IgD-negative memory B cell (primary cell): ENCODE data around the gene ZBTB22. TPM values are rescaled to one million over a fixed set of nuclear protein-coding genes. Genes with fewer than 3 reads are reported as not detected.
A peak's percentile ranks its signal among the peaks of the same experiment; 100 is the strongest.
"Not testable (repeated sequence)": the region's sequence is repeated elsewhere in the genome, so short reads cannot be mapped to it uniquely, and the experiment has no call there.

ENCODE experiments used
- H3K27ac Mint-ChIP-seq, 3 donors: one replicate each; pipeline ENCODE4 v1.8.0; 2020 to 2022; ENCODE audit warnings: mild to moderate bottlenecking in 3 of 3, mixed read lengths in 3 of 3, moderate library complexity in 1 of 3
- H3K27me3 Mint-ChIP-seq: one replicate; pipeline ENCODE4 v1.8.0; 2021; ENCODE audit warnings: mixed read lengths
- H3K36me3 Mint-ChIP-seq: one replicate; pipeline ENCODE4 v1.8.0; 2020; ENCODE audit warnings: mild to moderate bottlenecking, mixed read lengths
- H3K4me1 Mint-ChIP-seq, 3 donors: one replicate each; pipeline ENCODE4 v1.8.0; 2020 to 2022; ENCODE audit warnings: mixed read lengths in 3 of 3, mild to moderate bottlenecking in 1 of 3
- H3K4me3 Mint-ChIP-seq, 4 donors: one replicate each; pipeline ENCODE4 v1.8.0; 2020 to 2022; ENCODE audit warnings: mild to moderate bottlenecking in 4 of 4, mixed read lengths in 4 of 4, moderate library complexity in 3 of 4
- H3K9me3 Mint-ChIP-seq, 3 donors: one replicate each; pipeline ENCODE4 v1.8.0; 2020 to 2021; ENCODE audit warnings: mixed read lengths in 3 of 3, mild to moderate bottlenecking in 1 of 3
- polyA plus RNA-seq: library from polyadenylated mRNA; unstranded; fragments of 300-500 nt; fragmentation: Illumina TruSeq; gene quantifications from one replicate; pipeline ENCODE4 v1.2.3, GENCODE V29; 2021

The ZBTB22 gene
- polyA plus RNA-seq, 1 donor from 2014 or later = 14.8 TPM

DNA sequence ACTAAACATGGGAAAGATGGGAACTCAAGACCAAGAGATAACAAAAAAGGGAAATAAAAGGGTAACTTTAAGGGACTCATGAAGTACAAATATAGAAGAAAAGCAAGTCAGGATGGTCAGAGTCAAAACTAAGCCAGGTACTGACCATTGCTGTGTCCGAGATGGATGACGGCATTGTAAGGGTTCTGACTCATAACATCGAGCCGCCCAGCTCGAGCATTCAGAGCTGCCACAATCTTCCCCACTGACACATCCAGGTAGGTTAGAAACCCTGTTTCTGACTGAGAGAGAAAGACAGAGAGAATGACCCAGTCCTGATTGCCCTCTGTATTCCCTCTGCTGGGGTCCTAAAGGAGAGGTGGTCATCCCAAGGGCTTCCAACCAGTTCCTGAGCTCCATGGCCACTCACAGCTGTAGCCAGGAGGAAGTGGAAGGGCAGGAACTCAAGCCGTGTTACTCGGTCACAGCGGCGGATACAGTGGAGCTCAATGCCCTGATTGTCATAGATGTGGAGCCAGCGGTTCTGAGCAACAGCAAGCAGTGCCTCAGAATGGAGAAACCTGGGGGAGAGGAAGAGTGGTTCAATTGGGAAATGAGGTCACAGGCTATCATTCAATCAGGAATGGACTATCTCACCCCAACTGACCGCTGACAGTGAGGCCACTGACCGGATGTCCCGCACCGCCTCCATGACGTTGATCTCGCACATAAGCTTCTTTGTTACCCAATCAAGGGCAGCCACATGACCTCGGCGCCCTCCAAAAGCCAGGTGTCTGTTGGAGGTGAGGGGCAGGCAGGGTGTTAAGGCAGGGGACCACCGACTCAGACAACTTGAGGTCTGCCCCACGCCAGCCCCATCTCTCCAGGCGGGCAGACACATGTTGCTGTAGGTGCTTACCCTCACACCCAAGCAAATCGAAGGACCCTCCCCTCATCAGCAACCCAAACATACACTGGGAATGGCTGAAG lies 30.3 kb downstream of the ZBTB22 start:
- H3K4me3 Mint-ChIP-seq = peak overlapping the region; percentile 57 to 98 (median 88)
- H3K4me1 Mint-ChIP-seq = peaks cover 15 to 34% (median 17%) of the 10 kb centered on the region in 3 donors
- peak overlapping the region in 2 of 3 donors; percentile 2 to 90 for H3K27ac Mint-ChIP-seq
- H3K27me3 Mint-ChIP-seq = no peaks in the 10 kb centered on the region
- H3K9me3 Mint-ChIP-seq = no peaks in the 10 kb centered on the region
- H3K36me3 Mint-ChIP-seq = peaks cover 5% of the 10 kb centered on the region

DNA sequence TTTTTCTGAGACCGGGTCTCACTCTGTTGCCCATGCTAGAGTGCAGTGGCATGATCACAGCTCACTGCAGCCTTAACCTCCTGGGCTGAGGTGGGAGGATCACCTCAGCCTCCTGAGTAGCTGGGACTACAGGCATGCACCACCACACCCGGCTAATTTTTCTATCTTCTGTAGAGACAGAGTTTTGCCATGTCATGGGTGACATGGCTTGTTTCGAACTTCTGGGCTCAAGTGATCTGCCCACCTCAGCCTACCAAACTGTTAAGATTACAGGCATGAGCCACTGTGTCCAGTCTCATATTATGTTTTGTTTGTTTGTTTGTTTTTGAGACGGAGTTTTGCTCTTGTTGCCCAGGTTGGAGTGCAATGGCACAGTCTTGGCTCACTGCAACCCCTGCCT lies 32.3 kb downstream of the ZBTB22 start:
- H3K27ac Mint-ChIP-seq, H3K4me3 Mint-ChIP-seq, H3K36me3 Mint-ChIP-seq, H3K27me3 Mint-ChIP-seq, H3K9me3 Mint-ChIP-seq: not testable (repeated sequence)
- H3K4me1 Mint-ChIP-seq = peaks cover 9 to 30% (median 16%) of the 10 kb centered on the region in 3 donors

DNA sequence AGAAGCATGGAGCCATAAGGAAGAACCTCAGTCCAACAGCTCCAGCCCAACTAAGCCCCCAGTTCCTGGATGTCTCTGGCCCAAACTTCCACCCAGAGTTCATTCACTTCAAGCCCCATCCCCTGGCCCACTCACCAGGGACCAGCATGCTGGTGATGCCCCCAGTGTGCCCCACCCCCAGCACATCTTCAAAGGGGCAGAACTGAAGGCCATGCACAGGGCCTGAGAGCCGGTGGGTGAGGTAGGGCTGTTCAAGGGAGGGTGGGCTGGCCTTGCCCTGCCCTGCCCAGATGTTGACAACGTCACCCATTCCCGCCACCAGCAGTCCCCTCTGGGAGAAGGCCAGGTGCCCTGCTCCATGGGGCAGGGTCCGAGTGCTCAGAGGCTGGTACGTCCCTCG lies 37.0 kb downstream of the ZBTB22 start:
- Mint-ChIP-seq H3K27ac (peak overlapping the region in 2 of 3 donors; percentile 31 to 81), H3K4me1 (peaks cover 15 to 26% (median 20%) of the 10 kb centered on the region in 3 donors)

DNA sequence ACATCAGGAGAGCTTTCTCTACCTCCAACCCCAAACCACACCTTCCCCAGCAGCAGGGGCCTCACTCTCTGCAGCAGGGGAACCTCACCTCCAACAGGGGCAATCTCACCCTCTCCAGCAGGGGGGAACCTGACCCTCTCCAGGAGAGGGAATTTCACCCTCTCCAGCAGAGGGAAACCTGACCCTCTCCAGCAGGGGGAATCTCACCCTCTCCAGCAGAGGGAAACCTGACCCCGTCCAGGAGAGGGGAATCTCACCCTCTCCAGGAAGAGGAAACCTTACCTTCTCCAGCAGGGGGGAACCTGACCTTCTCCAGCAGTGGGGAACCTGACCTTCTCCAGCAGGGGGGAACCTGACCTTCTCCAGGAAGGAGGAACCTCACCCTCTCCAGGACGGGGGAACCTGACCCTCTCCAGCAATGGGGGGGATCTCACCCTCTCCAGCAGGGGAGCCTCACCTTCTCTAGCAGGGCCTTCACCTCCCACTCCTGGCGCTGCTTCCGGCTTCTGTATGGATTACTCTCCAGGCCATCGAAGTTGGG lies 37.5 kb downstream of the ZBTB22 start:
- Mint-ChIP-seq H3K9me3 (no peaks in the 10 kb centered on the region), H3K4me3 (peak overlapping the region in 2 of 4 donors; percentile 45 to 99), H3K4me1 (peaks cover 16 to 30% (median 20%) of the 10 kb centered on the region in 3 donors), H3K27ac (peak overlapping the region in 1 of 3 donors; percentile 64), H3K27me3 (no peaks in the 10 kb centered on the region), H3K36me3 (peaks cover 1% of the 10 kb centered on the region)

More for the DNA sequence above, 37.0 kb downstream of the ZBTB22 start:
- peaks cover 1% of the 10 kb centered on the region for H3K36me3 Mint-ChIP-seq
- H3K27me3 Mint-ChIP-seq = no peaks in the 10 kb centered on the region
- no peaks in the 10 kb centered on the region for H3K9me3 Mint-ChIP-seq
- peak overlapping the region in 1 of 4 donors; percentile 79 for H3K4me3 Mint-ChIP-seq

DNA sequence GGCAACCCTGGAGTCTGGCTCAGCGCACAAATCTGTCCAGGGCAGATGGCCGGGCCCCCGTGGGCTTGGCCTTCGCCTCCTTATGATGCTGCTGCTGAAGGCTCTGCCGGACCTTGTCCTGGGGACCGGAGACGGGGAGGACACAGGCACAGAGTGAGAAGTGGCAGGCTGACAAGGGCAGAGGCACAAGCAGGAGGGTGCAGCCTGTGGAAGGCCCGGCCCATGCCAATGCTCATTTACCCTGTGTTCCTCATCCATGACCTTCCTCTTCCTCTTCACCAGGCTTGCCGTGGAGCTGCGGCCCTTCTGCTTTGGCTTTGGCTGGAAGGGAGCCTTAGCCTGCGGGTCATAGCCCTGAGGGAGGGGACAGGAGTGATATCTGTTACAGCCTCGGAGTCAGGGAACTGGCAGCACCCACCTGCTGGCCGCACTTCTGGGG lies 38.3 kb downstream of the ZBTB22 start:
- H3K27ac Mint-ChIP-seq = peak overlapping the region in 2 of 3 donors; percentile 71 to 85
- H3K4me1 Mint-ChIP-seq = peaks cover 23 to 38% (median 28%) of the 10 kb centered on the region in 3 donors
- peak overlapping the region in 3 of 4 donors; percentile 60 to 99 (median 89) for H3K4me3 Mint-ChIP-seq

DNA sequence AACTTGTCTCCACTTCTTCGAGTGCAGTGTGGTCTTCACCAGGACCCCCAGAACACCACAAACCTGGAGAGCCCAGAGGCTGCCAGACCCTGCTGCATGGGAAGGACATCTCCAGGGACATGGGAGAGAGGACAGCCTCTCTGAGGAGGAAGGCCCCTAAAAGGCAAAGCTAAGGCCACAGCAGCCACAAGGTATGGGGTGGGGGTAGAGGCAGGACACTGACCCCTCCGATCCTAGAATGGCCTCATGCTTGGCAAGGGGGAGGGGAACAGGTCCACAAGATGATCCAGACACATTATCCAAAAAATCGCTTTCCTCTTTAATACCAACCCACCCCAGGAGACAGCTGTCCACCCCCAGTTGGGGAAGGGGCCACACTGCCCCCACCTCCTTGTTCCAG lies 38.7 kb downstream of the ZBTB22 start:
- Mint-ChIP-seq H3K9me3 (no peaks in the 10 kb centered on the region), H3K27me3 (no peaks in the 10 kb centered on the region), H3K36me3 (no peaks in the 10 kb centered on the region), H3K4me3 (peak overlapping the region; percentile 60 to 99 (median 92)), H3K27ac (peak overlapping the region; percentile 23 to 99 (median 85)), H3K4me1 (peaks cover 26 to 40% (median 30%) of the 10 kb centered on the region in 3 donors)

More for the DNA sequence above, 38.3 kb downstream of the ZBTB22 start:
- H3K36me3 Mint-ChIP-seq = peaks cover 1% of the 10 kb centered on the region
- H3K27me3 Mint-ChIP-seq = no peaks in the 10 kb centered on the region
- no peaks in the 10 kb centered on the region for H3K9me3 Mint-ChIP-seq

DNA sequence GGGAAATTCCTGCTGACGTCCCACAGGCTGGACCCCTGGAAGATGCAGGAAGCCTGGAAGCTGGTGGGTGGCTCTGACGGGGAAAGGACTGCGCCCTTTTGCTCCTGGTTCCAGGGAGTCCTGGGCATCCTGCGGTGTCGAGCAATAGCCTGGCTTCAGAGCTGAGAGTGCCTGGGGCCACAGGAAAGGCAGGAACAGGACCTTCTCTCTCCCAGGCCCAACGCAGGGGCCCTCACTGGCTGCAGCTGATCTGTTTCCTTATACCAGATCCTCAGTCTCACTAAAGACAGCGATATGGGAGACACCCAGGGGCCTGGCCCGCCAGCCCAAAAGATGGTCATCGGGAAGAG lies 39.2 kb downstream of the ZBTB22 start:
- Mint-ChIP-seq H3K9me3 (no peaks in the 10 kb centered on the region), H3K4me1 (peaks cover 30 to 44% (median 32%) of the 10 kb centered on the region in 3 donors), H3K4me3 (peak overlapping the region; percentile 89 to 99 (median 96)), H3K36me3 (no peaks in the 10 kb centered on the region), H3K27ac (peak overlapping the region; percentile 67 to 99 (median 85)), H3K27me3 (no peaks in the 10 kb centered on the region)

DNA sequence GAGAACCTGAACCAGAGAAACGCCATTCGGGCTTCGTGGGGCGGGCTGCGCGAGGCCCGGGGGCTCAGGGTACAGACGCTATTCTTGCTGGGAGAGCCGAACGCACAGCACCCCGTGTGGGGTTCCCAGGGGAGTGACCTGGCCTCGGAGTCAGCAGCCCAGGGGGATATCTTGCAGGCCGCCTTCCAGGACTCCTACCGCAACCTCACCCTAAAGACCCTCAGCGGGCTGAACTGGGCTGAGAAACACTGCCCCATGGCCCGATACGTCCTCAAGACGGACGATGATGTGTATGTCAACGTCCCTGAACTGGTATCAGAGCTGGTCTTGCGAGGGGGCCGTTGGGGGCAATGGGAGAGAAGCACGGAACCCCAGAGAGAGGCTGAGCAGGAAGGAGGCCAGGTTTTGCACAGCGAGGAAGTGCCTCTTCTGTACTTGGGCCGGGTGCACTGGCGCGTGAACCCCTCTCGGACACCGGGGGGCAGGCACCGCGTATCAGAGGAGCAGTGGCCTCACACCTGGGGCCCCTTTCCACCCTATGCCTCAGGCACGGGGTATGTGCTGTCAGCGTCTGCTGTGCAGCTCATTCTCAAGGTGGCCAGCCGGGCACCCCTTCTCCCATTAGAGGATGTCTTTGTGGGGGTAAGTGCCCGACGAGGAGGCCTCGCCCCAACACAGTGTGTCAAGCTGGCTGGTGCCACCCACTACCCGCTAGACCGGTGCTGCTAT lies 39.7 kb downstream of the ZBTB22 start:
- Mint-ChIP-seq H3K4me1 (peaks cover 35 to 50% (median 35%) of the 10 kb centered on the region in 3 donors), H3K36me3 (no peaks in the 10 kb centered on the region), H3K27me3 (no peaks in the 10 kb centered on the region), H3K27ac (peak overlapping the region; percentile 85 to 99 (median 92)), H3K9me3 (no peaks in the 10 kb centered on the region), H3K4me3 (peak overlapping the region; percentile 89 to 99 (median 96))

DNA sequence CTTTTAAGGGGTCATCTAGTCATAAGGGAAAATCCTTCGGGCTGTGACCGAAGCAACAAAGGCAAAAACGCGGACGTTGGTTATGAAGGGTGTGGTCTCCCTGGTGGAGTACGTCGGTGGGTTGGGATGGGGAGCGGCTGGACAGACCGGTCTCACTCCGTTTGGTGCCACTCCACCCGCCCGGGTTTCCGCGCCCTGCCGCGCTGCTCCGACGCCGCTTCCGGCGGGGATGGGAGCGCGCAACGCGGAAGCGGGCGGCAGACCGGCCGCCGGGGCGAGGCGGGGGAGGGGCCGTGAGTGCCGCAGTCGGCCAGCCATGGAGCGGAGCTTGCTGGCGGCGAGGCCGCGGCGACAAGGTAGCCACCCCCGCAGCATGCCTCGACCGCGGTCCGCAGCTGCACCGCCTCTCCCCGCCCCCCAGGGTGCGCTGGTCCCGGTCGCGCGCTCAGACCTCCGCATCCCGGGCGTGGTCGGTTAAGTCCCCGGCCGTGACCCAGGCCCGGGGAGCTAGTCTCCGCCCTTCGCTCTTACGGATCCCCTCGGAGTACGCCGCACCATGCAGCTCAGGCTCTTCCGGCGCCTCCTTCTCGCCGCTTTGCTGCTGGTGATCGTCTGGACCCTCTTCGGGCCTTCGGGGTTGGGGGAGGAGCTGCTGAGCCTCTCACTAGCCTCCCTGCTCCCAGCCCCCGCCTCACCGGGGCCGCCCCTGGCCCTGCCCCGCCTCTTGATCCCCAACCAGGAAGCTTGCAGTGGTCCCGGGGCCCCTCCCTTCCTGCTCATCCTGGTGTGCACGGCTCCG lies 40.5 kb downstream of the ZBTB22 start, which contains the start of gene B3GALT4:
TSS of gene B3GALT4 (plus strand) at position 260 of the 799 bp plus-strand sequence. CDS start at position 557, 297 bp downstream.
- H3K27me3 Mint-ChIP-seq = no peaks in the 10 kb centered on the region
- no peaks in the 10 kb centered on the region for H3K36me3 Mint-ChIP-seq
- peak within 1 kb of the TSS; percentile 89 to 99 (median 96) for H3K4me3 Mint-ChIP-seq
- H3K27ac Mint-ChIP-seq = peak within 1 kb of the TSS; percentile 85 to 99 (median 92)
- H3K9me3 Mint-ChIP-seq = no peaks in the 10 kb centered on the region
- H3K4me1 Mint-ChIP-seq = peaks cover 40 to 56% (median 41%) of the 10 kb centered on the region in 3 donors

DNA sequence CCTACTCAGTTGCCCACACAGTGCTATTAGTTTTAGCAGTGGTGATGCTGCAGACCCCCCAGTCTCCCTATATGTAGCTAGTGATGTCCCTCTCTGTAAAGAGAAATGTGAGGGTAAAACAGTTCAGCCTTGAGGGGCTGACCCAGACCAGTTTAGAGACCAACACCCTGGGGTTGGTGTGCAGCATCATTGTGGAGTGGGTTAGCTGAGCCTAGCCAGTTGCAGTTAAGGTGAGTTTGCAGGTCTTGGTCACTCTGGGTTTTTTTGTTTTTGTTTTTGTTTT lies 41.0 kb downstream of the ZBTB22 start:
- peak overlapping the region; percentile 85 to 99 (median 92) for H3K27ac Mint-ChIP-seq
- H3K9me3 Mint-ChIP-seq = no peaks in the 10 kb centered on the region
- no peaks in the 10 kb centered on the region for H3K36me3 Mint-ChIP-seq
- H3K4me3 Mint-ChIP-seq = peak overlapping the region; percentile 89 to 99 (median 94)
- peaks cover 43 to 58% (median 45%) of the 10 kb centered on the region in 3 donors for H3K4me1 Mint-ChIP-seq
- no peaks in the 10 kb centered on the region for H3K27me3 Mint-ChIP-seq

DNA sequence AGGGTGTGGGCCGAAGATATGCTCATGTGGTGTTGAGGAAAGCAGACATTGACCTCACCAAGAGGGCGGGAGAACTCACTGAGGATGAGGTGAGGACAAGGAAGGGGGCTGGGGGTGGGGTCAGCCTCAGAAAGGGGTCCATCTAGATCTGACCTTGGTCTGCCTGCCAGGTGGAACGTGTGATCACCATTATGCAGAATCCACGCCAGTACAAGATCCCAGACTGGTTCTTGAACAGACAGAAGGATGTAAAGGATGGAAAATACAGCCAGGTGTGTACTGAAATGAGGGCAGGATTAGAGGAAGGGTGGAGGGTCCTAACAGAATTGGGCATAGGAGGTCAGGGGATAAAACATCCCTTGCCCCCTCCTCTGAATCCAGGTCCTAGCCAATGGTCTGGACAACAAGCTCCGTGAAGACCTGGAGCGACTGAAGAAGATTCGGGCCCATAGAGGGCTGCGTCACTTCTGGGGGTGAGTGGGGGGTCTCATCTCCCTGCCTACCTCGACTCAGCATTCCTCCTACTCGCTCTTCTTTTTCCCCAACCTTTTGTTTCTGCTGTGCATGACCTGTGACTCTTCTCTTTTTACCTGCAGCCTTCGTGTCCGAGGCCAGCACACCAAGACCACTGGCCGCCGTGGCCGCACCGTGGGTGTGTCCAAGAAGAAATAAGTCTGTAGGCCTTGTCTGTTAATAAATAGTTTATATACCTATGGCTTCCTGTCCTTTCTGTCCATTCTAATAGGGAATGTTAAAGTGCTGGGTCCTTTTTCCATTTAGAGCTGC lies 41.6 kb downstream of the ZBTB22 start:
- H3K4me3 Mint-ChIP-seq = peak overlapping the region; percentile 89 to 99 (median 94)
- peak overlapping the region; percentile 85 to 99 (median 92) for H3K27ac Mint-ChIP-seq
- not testable (repeated sequence) for H3K36me3 Mint-ChIP-seq, H3K9me3 Mint-ChIP-seq, H3K27me3 Mint-ChIP-seq
- H3K4me1 Mint-ChIP-seq = peaks cover 42 to 55% (median 47%) of the 10 kb centered on the region in 3 donors

DNA sequence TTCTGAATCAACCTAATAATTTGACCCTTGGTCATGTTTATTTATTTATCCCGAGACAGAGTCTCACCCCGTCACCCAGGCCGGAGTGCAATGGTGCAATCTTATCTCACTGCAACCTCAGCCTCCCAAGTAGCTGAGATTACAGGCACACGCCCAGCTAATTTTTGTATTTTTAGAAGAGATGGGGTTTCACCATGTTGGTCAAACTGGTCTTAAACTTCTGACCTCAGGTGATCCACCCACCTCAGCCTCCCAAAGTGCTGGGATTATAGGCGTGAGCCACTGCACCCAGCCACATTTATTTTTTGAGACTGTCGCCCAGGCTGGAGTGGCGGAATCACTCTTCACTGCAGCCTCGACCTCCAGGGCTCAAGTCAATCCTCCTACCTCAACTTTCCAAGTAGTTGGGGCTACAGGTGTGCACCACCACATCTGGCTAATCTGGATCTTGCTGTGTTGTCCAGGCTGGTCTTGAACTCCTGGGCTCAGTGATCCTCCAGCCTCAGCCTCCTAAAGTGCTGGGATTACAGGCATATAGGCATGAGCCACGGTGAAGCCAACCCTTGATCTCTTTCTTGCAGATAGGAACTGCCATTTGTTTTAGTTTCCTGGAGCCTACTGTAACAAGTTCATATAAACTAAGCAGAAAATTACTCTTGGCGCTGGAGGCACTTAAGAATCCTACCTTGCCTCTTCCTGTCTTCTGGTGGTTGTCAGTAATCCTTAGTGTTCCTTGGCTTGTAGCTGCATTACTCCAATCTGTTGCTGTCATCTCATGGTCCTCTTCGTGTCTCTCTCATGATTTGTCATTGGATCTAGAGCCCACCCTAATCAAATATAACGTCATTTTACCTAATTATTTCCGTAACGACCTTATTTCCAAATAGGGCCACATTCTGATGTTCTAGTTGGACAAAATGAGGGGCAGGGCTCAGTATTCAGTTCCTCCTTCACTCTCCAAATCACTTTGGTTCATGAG lies 43.3 kb downstream of the ZBTB22 start:
- Mint-ChIP-seq H3K4me1 (peaks cover 46 to 60% (median 47%) of the 10 kb centered on the region in 3 donors), H3K36me3 (peaks cover 5% of the 10 kb centered on the region), H3K27me3 (no peaks in the 10 kb centered on the region), H3K9me3 (no peaks in the 10 kb centered on the region), H3K27ac (peak overlapping the region; percentile 59 to 99 (median 92)), H3K4me3 (peak overlapping the region; percentile 87 to 100 (median 99))
